ENCODE results near the gene FKRP.

DNA sequence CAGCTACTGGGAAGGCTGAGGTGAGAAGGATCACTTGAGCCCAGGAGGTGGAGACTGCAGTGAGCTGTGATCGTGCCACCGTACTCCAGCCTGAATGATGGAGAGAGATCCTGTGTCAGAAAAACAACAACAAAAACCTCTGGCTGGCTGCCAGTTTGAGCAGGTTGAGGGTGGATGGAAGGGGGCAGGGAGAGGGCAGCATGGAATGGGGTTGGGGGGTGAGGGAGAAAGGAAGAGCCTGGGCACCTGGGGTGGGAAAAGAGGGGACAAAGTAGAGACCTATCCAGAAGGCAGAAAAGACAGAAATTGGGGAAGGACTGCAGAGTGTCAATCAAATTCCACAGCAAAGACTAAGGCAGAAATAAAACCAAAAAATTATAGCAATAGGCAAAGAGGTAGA lies 37.8 kb downstream of the FKRP start:
- no peak for TF ChIP-seq CTCF (IDR thresholded peaks at IDR 0.05)
- no peak for TF ChIP-seq POLR2A (IDR thresholded peaks at IDR 0.05)
- TF ChIP-seq EP300 (IDR thresholded peaks at IDR 0.05) = no peak

Data from ovary (tissue), 3 donors.